Peyer's patch (tissue), 4 donors: ENCODE measurements around the gene CDH24.

Source experiments
- POLR2A ChIP-seq, 2 donors: fragments of 450-650 bp; IDR thresholded peaks; one replicate each; pipeline ENCODE4 v1.5.1; 2017; ENCODE audit warnings: antibody characterized with exemption in 2 of 2, mild to moderate bottlenecking in 2 of 2, moderate library complexity in 2 of 2
- TF ChIP-seq, protein P1 (sequence below), 6 experiments: fragments of 450-650 bp in 4 of 6; fragments of 200-600 bp in 2 of 6; sonication (generic) in 1 of 6; IDR thresholded peaks; one replicate each; pipeline ENCODE4 v1.5.1; 2017 to 2019; ENCODE audit warnings: antibody characterized with exemption in 6 of 6, mild to moderate bottlenecking in 3 of 6, moderate library complexity in 1 of 6

DNA sequence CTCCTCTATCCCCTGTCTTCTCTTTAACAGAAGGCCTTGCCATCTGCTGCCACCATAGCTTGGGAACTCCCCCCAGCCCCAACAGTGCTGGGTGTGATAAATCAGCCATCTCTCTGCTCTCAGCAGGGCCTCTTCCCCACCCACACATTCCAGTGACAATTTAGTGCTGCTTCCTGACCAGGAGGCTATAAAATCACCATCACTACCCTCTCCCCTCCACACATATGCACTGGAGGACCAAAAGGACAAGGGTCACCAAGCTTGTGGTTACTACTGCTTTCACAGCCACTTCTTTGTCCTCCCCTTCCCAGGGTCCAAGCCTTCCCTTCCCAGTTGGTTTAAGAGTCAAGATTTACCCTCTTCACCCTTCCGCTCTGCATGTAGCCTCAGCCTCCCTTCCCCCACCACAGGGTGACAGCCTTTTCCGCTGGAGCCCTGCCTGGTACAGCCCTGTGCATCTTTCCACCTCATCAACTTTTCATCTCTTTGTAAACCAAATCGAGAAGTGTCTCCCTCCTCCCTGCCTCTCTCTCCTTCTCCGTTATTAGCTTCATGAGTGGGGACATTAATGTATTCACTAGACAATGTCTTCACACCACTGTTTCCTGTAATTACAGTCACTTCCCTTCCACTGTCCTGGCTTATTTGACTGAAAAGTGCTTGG is 32.0 kb downstream of the CDH24 start:
- TF ChIP-seq, protein P1, sequence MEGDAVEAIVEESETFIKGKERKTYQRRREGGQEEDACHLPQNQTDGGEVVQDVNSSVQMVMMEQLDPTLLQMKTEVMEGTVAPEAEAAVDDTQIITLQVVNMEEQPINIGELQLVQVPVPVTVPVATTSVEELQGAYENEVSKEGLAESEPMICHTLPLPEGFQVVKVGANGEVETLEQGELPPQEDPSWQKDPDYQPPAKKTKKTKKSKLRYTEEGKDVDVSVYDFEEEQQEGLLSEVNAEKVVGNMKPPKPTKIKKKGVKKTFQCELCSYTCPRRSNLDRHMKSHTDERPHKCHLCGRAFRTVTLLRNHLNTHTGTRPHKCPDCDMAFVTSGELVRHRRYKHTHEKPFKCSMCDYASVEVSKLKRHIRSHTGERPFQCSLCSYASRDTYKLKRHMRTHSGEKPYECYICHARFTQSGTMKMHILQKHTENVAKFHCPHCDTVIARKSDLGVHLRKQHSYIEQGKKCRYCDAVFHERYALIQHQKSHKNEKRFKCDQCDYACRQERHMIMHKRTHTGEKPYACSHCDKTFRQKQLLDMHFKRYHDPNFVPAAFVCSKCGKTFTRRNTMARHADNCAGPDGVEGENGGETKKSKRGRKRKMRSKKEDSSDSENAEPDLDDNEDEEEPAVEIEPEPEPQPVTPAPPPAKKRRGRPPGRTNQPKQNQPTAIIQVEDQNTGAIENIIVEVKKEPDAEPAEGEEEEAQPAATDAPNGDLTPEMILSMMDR (IDR thresholded peaks at IDR 0.05) = no peak
- no peak for TF ChIP-seq POLR2A (IDR thresholded peaks at IDR 0.05)
